ENCODE measurements around the gene ZNF33A.

Gene ZNF33A

GRCh38 chr10:38038932-38039245 lies 28.4 kb downstream of the ZNF33A start:
- no peak for DNase-seq (ENCODE audit: low read depth in 1 of 2, low spot score in 1 of 2)
- Histone ChIP-seq H3K4me3 (replicated peaks; ENCODE audit: insufficient read depth, low read length) (no peak overlapping the region), H3K27ac (replicated peaks) (no peak overlapping the region), H3K27me3 (ENCODE audit: insufficient read depth, poor library complexity, severe bottlenecking) (no peaks in the 10 kb centered on the region)
- TF ChIP-seq REST (IDR thresholded peaks at IDR 0.05; ENCODE audit: insufficient replicate concordance, low read depth) (no peak), POLR2AphosphoS5 (IDR thresholded peaks at IDR 0.05; ENCODE audit: low read depth) (no peak), GABPA (IDR thresholded peaks at IDR 0.05; ENCODE audit: low read depth) (no peak), SPI1 (IDR thresholded peaks at IDR 0.05; ENCODE audit: borderline replicate concordance, low read depth) (no peak)
- TF ChIP-seq, protein P1, sequence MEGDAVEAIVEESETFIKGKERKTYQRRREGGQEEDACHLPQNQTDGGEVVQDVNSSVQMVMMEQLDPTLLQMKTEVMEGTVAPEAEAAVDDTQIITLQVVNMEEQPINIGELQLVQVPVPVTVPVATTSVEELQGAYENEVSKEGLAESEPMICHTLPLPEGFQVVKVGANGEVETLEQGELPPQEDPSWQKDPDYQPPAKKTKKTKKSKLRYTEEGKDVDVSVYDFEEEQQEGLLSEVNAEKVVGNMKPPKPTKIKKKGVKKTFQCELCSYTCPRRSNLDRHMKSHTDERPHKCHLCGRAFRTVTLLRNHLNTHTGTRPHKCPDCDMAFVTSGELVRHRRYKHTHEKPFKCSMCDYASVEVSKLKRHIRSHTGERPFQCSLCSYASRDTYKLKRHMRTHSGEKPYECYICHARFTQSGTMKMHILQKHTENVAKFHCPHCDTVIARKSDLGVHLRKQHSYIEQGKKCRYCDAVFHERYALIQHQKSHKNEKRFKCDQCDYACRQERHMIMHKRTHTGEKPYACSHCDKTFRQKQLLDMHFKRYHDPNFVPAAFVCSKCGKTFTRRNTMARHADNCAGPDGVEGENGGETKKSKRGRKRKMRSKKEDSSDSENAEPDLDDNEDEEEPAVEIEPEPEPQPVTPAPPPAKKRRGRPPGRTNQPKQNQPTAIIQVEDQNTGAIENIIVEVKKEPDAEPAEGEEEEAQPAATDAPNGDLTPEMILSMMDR (IDR thresholded peaks at IDR 0.05; ENCODE audit: insufficient read depth, low read length): no peak

DNA sequence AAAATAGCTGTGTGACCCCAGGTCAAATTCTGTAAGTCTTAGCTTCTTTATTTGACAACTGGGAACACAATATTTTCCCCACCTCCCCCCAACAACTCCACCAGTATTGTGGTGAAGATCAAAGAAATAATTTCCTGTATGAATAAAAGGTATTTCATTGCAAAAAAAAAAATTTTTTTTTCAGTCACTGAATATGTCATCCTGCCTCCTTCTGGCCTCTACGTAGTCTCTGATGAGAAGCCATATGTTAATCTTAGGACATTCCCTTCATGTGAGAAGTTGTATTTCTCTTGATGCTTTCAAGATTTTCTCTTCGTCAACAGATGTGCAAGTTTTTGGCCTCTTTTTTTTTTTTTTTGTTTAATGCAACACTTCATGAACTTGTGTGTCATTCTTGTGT lies 33.0 kb downstream of the ZNF33A start:
- Histone ChIP-seq H3K4me3 (replicated peaks; ENCODE audit: insufficient read depth, low read length) (no peak overlapping the region), H3K27ac (replicated peaks) (no peak overlapping the region), H3K27me3 (ENCODE audit: insufficient read depth, poor library complexity, severe bottlenecking) (no peaks in the 10 kb centered on the region)
- TF ChIP-seq REST (IDR thresholded peaks at IDR 0.05; ENCODE audit: insufficient replicate concordance, low read depth) (no peak), GABPA (IDR thresholded peaks at IDR 0.05; ENCODE audit: low read depth) (no peak), POLR2AphosphoS5 (IDR thresholded peaks at IDR 0.05; ENCODE audit: low read depth) (no peak), SPI1 (IDR thresholded peaks at IDR 0.05; ENCODE audit: borderline replicate concordance, low read depth) (no peak)
- TF ChIP-seq, protein P1 (IDR thresholded peaks at IDR 0.05; ENCODE audit: insufficient read depth, low read length): no peak
- DNase-seq (ENCODE audit: low read depth in 1 of 2, low spot score in 1 of 2): no peak

DNA sequence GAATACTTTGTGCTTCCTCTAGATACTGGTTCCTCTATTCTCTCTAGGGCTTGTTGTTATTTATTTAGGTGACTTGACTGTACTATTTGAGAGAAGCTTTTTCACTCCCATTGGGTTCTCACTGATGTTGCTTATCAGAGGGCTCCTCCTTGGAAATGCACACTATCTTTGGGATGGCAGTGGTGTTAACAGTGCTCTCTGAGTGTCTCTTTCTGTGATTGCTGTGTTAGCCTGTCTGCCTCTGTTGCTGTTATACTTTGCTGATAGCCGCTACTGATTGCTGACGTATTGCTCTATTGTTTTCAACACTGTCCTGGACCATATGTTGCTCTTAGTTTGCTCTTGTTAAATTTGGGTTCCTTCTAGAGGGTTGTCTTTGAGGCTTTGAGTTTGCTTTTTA lies 34.7 kb downstream of the ZNF33A start:
- no peak overlapping the region for H3K4me3 ChIP-seq (replicated peaks; ENCODE audit: insufficient read depth, low read length)
- TF ChIP-seq GABPA (IDR thresholded peaks at IDR 0.05; ENCODE audit: low read depth): no peak
- no peak for TF ChIP-seq REST (IDR thresholded peaks at IDR 0.05; ENCODE audit: insufficient replicate concordance, low read depth)
- no peak for TF ChIP-seq POLR2AphosphoS5 (IDR thresholded peaks at IDR 0.05; ENCODE audit: low read depth)
- TF ChIP-seq, protein P1 (IDR thresholded peaks at IDR 0.05; ENCODE audit: insufficient read depth, low read length): no peak
- no peak for TF ChIP-seq SPI1 (IDR thresholded peaks at IDR 0.05; ENCODE audit: borderline replicate concordance, low read depth)
- no peaks in the 10 kb centered on the region for H3K27me3 ChIP-seq (ENCODE audit: insufficient read depth, poor library complexity, severe bottlenecking)
- H3K27ac ChIP-seq (replicated peaks): no peak overlapping the region
- DNase-seq (ENCODE audit: low read depth in 1 of 2, low spot score in 1 of 2): no peak
